Caco-2 (cell line): ENCODE measurements around the gene EMILIN3. TPM values are rescaled to one million over a fixed set of nuclear protein-coding genes. Genes with fewer than 3 reads are reported as not detected.

Source experiments
- BruUV-seq: library from RNA; stranded (reverse); fragments of 400-500 nt; replicated peaks from 2 replicates; lab custom pipeline; 2021; lab: Mats Ljungman, UMichigan
- CTCF ChIA-PET: fragments of 300-600 bp; sonication (Branson Sonifier 250); formaldehyde crosslinking; loops from one replicate; lab custom pipeline; 2022; ENCODE audit warnings: antibody characterized with exemption; lab: Charles Lee
- POLR2A ChIA-PET: fragments of 300-600 bp; sonication (Branson Sonifier 250); formaldehyde crosslinking; loops from one replicate; lab custom pipeline; 2022; ENCODE audit warnings: antibody characterized with exemption; lab: Charles Lee
- DNase-seq, 2 experiments: peaks; one replicate each; pipeline versions ENCODE4 v3.0.0 to v3.0.0-alpha.2; 2020 to 2022
- H3K27me3 ChIP-seq: replicated peaks from 2 replicates; pipeline ENCODE4 v1.6.0; 2011; ENCODE audit warnings: low read length; ENCODE audit not compliant: control insufficient read depth, insufficient read depth
- H3K36me3 ChIP-seq: 2 replicates; pipeline ENCODE4 v1.5.1; 2011; ENCODE audit warnings: low read length; ENCODE audit not compliant: control insufficient read depth, insufficient read depth
- H3K4me1 ChIP-seq: fragments of 250-450 bp; sonication (Bioruptor Pico); 2 replicates; pipeline ENCODE4 v1.5.1; 2020; ENCODE audit warnings: mild to moderate bottlenecking
- H3K4me3 ChIP-seq: 2 replicates; pipeline ENCODE4 v1.5.1; 2011; ENCODE audit warnings: low read depth, mild to moderate bottlenecking, control low read depth, low read length
- H3K9me3 ChIP-seq: fragments of 250-450 bp; sonication (Bioruptor Pico); 2 replicates; pipeline ENCODE4 v1.5.1; 2020; ENCODE audit warnings: mild to moderate bottlenecking, moderate library complexity
- H3K27ac Mint-ChIP-seq: one replicate; pipeline ENCODE4 v1.8.0; 2022; ENCODE audit warnings: mixed read lengths; ENCODE audit not compliant: unreplicated experiment
- H3K27me3 Mint-ChIP-seq: one replicate; pipeline ENCODE4 v1.8.0; 2022; ENCODE audit warnings: mixed read lengths; ENCODE audit not compliant: insufficient read depth, unreplicated experiment
- H3K36me3 Mint-ChIP-seq: one replicate; pipeline ENCODE4 v1.8.0; 2022; ENCODE audit warnings: mild to moderate bottlenecking, mixed read lengths; ENCODE audit not compliant: insufficient read depth, unreplicated experiment
- H3K4me1 Mint-ChIP-seq: one replicate; pipeline ENCODE4 v1.8.0; 2022; ENCODE audit warnings: low read depth, mixed read lengths; ENCODE audit not compliant: unreplicated experiment
- H3K4me3 Mint-ChIP-seq: one replicate; pipeline ENCODE4 v1.8.0; 2022; ENCODE audit warnings: mild to moderate bottlenecking, moderate library complexity, mixed read lengths; ENCODE audit not compliant: unreplicated experiment
- H3K9me3 Mint-ChIP-seq: one replicate; pipeline ENCODE4 v1.8.0; 2022; ENCODE audit warnings: mixed read lengths; ENCODE audit not compliant: unreplicated experiment
- CTCF ChIP-seq, 2 experiments: fragments of 200-600 bp in 1 of 2; IDR thresholded peaks; 1 replicate in 1 of 2; 2 replicates in 1 of 2; pipeline versions ENCODE4 v1.5.1 to v1.8.0; 2011 to 2022; ENCODE audit warnings: antibody characterized with exemption in 1 of 2, control low read depth in 1 of 2, inconsistent platforms in 1 of 2, low read depth in 1 of 2, low read length in 1 of 2, mild to moderate bottlenecking in 1 of 2, moderate library complexity in 1 of 2; ENCODE audit not compliant: insufficient read depth in 1 of 2, severe bottlenecking in 1 of 2, unreplicated experiment in 1 of 2
- intact Hi-C: fragments of 100-400 bp; cut with micrococcal nuclease; formaldehyde crosslinking; loops from one replicate; pipeline ENCODE4 v1.10.0; 2022; ENCODE audit not compliant: unreplicated experiment
- total RNA-seq: library from RNA; stranded (reverse); gene quantifications from 2 replicates; pipeline ENCODE4 v1.2.3, GENCODE V29; 2022

The EMILIN3 gene
- total RNA-seq, 1 experiment from 2014 or later: 0.50 TPM

- Mint-ChIP-seq H3K9me3 (no peaks in the 10 kb centered on the region), H3K27ac (no peak overlapping the region), H3K4me1 (peaks cover 15% of the 10 kb centered on the region), H3K36me3 (no peaks in the 10 kb centered on the region), H3K27me3 (peaks cover 27% of the 10 kb centered on the region), H3K4me3 (no peak overlapping the region)
- no peak for TF ChIP-seq CTCF (IDR thresholded peaks at IDR 0.05; ENCODE audit: insufficient read depth in 1 of 2, low read depth in 1 of 2, low read length in 1 of 2, severe bottlenecking in 1 of 2, unreplicated experiment in 1 of 2)
- CTCF ChIA-PET: interaction anchor here (1.8 kb wide), 1 partner anchor 24 kb away, joined by 5 read pairs; no protein-coding TSS in a partner anchor
- no peak for DNase-seq
- POLR2A ChIA-PET: no interaction called here
- H3K27me3 ChIP-seq: no peaks in the 10 kb centered on the region; the same call in 1 of the 2 replicates
- H3K4me3 ChIP-seq: no peak overlapping the region
- no peaks in the 10 kb centered on the region; the same call in 1 of the 2 replicates for H3K9me3 ChIP-seq
- H3K4me1 ChIP-seq: no peaks in the 10 kb centered on the region
- no TSS peak for BruUV-seq
- intact Hi-C loops: no loop called here
- H3K36me3 ChIP-seq: no peaks in the 10 kb centered on the region
Observed at GRCh38 chr20:41377275-41377674, 10.7 kb upstream of the EMILIN3 start.

- CTCF ChIA-PET: interaction anchor here (1.8 kb wide), 1 partner anchor 23 kb away, joined by 5 read pairs; no protein-coding TSS in a partner anchor
- peaks cover 3% of the 10 kb centered on the region; the same call in 1 of the 2 replicates for H3K9me3 ChIP-seq
- Mint-ChIP-seq H3K27ac (no peak overlapping the region), H3K9me3 (peaks cover 2% of the 10 kb centered on the region), H3K4me1 (peaks cover 15% of the 10 kb centered on the region), H3K4me3 (no peak overlapping the region), H3K27me3 (peaks cover 27% of the 10 kb centered on the region), H3K36me3 (peaks cover under 1% of the 10 kb centered on the region)
- no TSS peak for BruUV-seq
- POLR2A ChIA-PET: no interaction called here
- no peak overlapping the region for H3K4me3 ChIP-seq
- no peak for DNase-seq
- H3K36me3 ChIP-seq: no peaks in the 10 kb centered on the region
- no peaks in the 10 kb centered on the region; the same call in 1 of the 2 replicates for H3K27me3 ChIP-seq
- no peaks in the 10 kb centered on the region for H3K4me1 ChIP-seq
- TF ChIP-seq CTCF (IDR thresholded peaks at IDR 0.05; ENCODE audit: insufficient read depth in 1 of 2, low read depth in 1 of 2, low read length in 1 of 2, severe bottlenecking in 1 of 2, unreplicated experiment in 1 of 2): no peak
- intact Hi-C loops: no loop called here
Observed at GRCh38 chr20:41376349-41376748, 9.7 kb upstream of the EMILIN3 start.

GRCh38 chr20:41375846-41376245, 9.2 kb upstream of the EMILIN3 start:
- ChIA-PET POLR2A (no interaction called here), CTCF (no interaction called here)
- no peaks in the 10 kb centered on the region; the same call in 1 of the 2 replicates for H3K27me3 ChIP-seq
- peaks cover 7% of the 10 kb centered on the region for H3K9me3 Mint-ChIP-seq
- peaks cover 12% of the 10 kb centered on the region for H3K4me1 Mint-ChIP-seq
- no peak overlapping the region for H3K27ac Mint-ChIP-seq
- no peaks in the 10 kb centered on the region for H3K4me1 ChIP-seq
- intact Hi-C loops: no loop called here
- peaks cover 5% of the 10 kb centered on the region for H3K36me3 Mint-ChIP-seq
- BruUV-seq: no TSS peak
- H3K27me3 Mint-ChIP-seq: peaks cover 25% of the 10 kb centered on the region
- H3K9me3 ChIP-seq: peaks cover 4% of the 10 kb centered on the region; the same call in 1 of the 2 replicates
- H3K36me3 ChIP-seq: no peaks in the 10 kb centered on the region
- H3K4me3 ChIP-seq: no peak overlapping the region
- H3K4me3 Mint-ChIP-seq: no peak overlapping the region
- TF ChIP-seq CTCF (IDR thresholded peaks at IDR 0.05; ENCODE audit: insufficient read depth in 1 of 2, low read depth in 1 of 2, low read length in 1 of 2, severe bottlenecking in 1 of 2, unreplicated experiment in 1 of 2): no peak
- no peak for DNase-seq
